ENCODE data around the gene SLC16A13.

Gene SLC16A13

DNA sequence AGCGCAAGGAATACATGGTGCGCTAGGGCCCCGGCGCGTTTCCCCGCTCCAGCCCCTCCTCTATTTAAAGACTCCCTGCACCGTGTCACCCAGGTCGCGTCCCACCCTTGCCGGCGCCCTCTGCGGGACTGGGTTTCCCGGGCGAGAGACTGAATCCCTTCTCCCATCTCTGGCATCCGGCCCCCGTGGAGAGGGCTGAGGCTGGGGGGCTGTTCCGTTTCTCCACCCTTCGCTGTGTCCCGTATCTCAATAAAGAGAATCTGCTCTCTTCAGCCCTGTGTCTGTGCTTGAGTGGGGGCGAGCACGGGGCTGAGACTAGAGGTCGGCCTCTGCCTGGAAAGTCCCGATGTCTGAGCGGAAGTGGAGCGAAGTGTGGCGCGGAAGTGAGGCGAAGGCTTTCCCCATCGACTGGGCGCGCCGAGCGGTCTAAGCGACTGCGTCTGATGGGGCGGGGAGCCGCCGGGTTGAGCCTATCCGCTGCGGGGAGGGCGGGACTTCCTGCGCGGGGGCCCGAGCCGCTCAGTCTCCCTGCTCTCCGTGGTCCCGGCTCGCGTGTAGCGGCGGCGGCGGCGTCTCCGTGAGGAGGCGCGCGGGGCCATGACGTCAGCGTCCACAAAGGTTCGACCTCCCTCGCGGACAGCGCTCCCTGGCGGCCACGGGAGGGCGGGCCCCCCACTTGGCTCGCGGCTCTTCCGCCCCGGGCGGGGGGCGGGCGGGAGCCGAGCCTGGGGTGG, 21.4 kb upstream of the SLC16A13 start:
- FAIRE-seq, result no peak

DNA sequence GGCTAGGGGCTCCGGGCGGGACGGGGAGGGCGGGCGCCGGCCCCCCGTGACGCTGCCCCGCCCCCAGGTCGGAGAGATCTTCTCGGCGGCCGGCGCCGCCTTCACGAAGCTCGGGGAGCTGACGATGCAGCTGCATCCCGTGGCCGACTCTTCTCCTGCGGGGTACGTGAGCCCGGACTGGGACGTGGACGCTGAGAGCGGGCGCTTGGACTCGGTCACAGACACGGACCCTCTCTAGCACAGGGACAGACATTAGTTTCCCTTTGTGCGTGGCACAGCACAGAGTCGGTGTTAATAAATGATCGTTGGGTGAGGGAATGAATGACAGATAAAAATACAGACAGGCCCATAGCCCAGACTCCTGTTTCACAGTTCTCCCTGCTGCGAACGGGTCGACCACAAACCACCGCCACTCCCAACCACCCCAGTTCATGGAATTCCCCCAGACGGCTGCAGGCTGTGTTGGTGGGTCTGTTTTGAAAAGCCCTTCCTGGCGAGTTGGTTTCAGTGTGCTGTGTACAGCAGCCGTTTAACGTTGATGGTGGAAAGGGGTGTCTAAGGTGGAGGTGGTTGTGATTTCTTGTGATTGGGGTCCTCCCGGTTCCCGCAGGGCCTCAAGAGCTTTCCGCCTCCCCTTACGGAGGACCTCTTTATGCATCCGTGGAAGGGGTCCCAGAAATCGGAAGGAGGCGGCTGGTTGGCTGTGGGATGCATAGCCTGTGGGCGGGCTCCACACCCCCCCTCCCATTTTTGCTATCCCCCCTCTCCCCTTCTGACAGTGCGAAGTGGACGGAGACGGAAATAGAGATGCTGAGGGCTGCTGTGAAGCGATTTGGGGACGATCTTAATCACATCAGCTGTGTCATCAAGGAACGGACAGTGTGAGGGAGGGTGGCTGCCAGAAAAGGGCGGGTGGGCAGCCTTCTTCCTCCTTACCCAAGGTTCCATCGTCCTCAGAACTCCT, 20.5 kb upstream of the SLC16A13 start:
- FAIRE-seq, result no peak

DNA sequence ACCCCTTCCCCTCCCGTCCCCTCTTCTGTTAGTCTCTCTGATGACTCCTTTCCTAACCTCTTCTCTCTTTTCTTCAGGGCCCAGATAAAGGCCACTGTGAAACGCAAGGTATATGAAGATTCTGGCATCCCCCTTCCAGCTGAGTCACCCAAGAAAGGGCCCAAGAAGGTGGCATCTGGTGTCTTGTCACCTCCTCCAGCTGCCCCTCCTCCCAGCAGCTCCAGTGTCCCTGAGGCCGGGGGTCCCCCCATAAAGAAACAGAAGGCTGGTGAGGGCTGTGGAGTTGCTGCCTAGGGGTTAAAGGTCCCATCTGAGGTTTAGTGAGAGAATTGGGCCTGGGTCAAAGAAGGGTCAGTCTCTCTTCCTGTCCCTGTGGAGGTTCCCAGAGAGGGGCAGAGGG, 19.4 kb upstream of the SLC16A13 start:
- FAIRE-seq, result no peak

DNA sequence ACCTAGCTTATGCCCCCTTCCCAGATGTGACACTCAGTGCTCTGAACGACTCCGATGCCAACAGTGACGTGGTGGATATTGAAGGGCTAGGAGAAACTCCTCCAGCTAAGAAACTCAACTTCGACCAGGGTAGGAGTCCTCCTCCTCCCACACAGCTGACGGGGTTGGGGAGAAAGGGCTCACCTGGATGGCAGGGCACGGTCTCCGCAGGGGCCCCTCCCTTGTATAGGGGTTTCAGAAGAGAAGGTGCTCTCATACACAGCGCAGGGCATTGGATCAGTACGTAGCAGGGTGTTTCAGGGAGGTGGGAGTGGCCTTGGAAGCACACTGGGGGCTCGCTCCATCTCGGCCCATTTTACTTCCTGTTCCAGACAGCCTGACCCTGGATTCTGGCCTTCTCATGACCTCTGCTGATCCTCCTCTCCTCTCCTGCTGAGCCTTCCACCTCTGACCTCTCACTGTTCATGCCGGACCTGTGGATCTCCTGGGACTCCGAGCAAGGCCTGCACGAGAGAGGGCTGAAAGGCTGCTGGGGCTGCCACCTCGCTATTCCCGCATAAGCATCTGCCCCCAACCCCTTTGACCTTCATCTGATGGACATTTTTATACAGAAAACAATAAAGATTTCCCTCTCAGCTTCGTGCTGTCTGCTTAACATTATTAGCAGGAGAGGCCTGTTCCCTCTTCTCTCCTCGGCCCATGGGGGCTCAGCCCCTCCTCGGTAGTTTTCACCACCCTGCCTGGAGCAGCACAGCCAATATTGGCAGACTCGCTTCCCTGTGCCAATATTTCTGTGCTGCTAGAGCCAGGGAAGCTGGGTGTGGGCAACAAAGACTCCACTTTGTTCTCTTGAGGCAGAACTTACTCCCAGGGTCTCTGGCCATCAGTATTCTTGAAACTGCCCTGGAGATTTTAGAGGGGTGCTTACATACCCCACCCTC, 18.7 kb upstream of the SLC16A13 start:
- FAIRE-seq, result no peak

DNA sequence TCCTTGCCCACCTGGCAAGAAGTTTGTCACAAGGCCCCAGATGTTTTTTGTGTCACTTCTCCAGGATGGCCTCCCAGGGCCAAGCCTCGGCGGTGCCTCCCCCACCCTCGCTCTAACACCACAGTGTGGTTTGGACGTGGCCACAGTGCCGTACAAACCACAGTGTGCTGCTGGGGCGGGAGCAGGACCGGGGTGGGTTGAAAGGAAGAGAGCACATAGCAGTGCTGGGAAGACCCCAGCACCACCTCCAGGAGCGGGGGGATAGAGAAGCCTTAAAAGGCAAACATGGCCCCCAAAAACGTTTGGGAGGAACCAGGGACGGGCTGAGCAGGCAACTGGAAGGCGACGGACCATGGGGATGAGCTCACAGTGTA, 18.0 kb upstream of the SLC16A13 start:
- no peak for FAIRE-seq

DNA sequence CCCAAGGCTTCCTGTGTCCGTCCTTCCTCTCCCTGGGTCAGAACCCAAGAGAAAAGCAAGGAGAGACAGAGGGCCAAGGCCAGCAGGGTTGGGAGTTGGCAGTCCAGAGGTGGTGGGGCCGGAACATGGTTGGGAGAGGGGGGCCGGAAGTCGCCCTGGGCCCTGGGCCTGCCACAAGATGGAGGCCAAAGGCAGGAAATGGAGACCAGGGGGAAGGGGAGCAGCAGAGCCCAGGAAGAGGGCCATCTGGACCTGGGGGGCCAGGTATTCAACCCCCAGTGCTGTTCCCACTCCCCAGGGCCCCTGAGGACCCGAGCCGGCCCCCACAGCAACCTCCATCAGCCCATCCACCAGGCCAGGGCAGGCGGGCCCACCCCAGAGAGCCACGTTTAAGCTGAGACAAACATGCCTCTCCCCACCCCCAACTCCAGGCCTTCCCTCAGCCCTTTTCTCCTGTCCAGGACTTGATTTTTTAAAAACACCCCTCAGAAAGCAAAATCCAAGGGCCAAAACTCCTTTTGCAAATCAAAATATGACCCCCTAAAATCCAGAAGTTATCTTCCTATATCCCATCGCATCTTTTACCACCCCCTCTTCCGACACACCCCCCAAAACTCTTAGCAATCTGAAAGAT, 17.4 kb upstream of the SLC16A13 start:
- FAIRE-seq, result no peak

DNA sequence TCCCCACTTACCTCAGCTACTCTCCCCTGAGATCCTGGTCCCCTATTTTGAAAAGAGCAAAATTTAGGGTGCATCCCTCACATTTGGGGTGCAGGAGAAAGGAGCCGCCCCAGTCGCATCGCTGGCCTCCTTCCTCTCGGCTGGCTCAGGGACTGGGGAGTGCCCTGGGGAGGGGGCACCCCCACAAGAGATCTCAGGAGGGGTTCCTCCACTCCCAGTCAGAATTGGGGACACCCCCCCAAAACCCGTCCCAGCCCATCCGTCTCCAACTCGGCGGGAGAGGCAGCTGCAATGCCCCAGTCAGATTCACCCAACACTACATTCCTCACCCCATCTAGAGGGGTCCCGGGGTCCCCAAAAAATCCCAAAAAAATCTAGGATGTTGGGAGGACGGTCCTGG, 16.4 kb upstream of the SLC16A13 start:
- FAIRE-seq, result no peak

DNA sequence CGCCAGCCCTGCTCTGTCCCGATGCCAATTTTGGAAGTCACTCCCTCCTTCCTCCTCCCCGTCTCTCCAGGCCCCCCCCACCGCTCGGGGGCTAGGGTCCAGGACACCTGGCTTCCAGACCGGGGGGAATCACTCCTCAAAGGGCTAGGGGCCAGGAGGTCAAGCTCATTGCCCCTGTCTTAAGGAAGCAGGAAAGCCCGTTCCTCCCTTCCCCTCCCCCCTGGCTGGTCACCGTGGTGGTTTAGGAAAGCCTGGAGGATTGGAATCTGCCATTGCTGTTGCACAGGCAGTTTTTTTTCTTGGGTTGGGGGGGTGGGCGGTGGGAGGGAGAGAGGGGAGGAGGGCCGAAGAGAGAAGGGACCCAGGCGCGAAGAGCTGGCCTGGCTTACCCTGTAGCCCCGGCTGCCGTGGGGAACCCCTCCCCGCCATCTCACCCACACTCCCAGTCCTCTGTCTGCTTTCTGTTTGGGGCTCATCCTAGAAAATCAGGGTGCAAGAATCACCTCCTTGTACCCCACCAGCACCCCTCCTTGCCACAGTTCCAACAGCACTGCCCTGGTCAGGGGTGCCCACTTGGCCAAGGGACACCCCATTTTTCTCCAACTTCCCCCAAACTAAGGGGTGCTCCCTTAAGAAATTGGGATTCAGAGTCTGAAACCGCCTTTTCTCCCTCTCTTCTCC, 15.8 kb upstream of the SLC16A13 start:
- FAIRE-seq, result no peak

DNA sequence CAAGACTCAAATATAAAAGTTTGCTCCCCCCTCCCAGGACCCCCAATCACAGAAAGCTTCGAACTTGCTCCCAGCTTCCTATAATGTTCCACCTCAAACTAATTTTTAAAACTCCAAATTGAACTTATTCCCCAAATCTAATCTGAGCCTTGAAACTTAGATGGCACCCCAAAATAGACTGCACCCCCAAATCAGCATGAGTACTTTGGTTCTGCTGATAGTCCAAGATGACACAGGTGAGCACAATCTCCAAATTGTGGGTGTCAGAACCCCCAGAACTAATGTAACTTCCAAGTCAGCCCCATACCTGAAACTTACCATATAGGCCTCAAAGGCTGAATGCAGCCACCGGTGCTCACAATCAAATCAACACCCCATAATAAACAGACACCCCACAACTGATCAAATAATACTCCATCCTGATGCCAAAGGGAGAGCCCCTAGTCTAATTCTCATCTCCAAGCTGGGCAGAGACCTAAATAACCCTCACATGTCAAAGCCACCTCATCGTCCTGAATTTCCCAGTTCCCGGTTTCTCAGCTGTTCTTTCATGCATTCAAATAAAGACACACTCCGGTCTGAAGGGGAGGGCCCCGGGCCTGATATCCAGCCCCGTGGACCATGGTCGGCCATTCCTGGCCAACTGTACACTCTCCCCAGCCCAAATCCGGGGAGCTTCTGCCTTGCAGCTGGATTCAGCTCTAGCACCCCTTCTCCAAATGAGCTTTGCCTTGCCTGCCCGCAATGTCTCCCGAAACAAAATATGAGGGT, 14.7 kb upstream of the SLC16A13 start:
- FAIRE-seq, result no peak

DNA sequence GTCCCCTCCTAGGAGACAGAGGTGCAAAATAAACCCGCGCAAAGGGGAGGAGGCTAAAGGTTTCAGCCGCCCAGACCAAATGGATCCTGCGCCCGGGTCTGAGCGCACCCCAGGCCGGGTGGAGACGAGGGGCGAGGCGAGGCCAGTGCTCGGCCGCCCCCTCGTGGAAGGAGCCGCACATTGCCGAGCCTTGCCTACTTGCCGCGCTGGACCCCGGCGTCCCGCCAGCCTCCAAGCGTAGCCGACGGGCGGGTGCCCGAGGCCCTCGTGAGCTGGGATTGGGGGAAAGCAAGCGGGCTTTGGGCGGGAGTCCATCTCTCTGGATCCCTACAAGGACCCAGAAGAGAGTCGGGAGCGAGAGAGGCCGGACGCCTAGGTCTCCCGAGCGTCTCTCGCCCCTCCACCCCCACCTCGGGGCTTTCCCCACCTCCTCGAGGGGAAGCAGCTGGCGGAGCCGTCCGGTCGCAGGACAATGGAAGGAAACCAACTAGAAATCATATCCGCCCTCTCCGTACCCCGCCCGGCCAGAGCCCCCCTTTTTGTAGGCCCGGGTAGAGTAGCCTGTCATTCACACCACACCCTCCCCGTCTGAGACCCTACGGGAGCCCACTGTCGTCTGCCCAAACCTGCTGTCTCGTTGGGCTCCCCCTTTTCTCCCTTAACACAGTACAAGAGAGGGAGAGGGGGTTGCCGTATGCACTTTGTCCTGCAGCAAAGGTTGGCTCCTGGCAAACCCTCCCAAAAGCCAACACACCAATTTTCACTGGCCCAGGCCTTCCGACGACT, 13.6 kb upstream of the SLC16A13 start:
- FAIRE-seq, result no peak

DNA sequence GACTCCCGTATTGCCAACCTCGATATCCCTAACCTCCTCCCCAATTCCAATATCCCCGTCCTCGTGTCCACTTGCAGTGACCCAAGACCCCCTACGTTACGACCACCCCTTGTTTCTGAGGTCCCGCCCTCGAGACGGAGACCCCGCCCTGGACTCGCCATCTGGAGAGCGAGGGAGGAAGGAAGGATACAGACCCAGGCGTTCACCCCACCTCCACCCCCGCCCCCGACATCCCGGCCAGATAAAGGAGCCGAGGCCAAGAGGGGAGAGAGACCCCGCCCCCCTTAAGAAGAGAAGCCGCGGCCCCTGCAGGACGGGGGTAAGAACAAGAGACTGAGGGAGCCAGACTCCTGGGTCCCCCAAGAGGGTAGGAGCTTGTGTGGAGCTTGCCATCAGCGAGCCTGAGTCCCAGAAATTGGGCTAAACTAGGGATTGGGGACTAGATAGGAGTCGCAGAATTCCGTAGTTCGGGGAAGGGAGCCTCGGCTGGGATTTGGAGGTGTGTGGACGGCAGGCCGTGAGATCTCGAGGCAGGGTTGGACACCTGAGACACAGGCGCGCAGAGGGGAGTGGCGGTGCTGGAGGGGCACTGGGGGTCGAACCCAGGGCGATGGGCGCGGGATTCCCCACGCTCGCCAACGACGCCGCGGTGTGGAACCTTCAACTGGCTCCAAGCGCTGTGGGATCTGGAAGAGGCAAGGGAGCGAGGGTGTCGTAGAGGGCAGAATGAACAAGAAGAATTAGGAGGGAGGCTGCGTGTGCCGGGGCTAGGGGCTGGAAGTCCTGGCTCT, 12.8 kb upstream of the SLC16A13 start, which contains the start of gene BCL6B:
BCL6B (plus strand) TSS at position 270 of the 791 bp plus-strand sequence. CDS start 622 bp downstream, outside the sequence.
- no peak for FAIRE-seq

DNA sequence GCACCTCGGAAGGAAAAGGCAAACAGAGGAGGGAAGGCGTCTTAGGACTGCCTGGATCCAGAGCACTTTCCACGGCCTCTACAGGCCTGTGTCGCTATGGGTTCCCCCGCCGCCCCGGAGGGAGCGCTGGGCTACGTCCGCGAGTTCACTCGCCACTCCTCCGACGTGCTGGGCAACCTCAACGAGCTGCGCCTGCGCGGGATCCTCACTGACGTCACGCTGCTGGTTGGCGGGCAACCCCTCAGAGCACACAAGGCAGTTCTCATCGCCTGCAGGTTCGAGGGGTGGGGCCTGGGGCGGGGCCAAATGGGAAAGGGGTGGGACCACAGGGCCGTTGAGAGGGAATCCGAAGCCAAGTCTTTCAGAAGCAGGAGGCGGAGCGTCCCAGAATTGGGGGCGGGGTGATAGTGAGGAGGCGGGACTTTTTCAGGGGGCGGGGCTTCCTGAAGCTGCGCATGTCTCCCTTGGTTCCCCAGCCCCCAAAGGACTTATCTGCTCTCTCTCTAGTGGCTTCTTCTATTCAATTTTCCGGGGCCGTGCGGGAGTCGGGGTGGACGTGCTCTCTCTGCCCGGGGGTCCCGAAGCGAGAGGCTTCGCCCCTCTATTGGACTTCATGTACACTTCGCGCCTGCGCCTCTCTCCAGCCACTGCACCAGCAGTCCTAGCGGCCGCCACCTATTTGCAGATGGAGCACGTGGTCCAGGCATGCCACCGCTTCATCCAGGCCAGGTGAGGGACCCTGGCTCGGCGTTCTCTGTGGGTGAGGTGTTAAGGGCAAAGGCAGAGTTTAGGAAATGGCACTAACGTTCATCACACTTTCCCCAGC, 12.0 kb upstream of the SLC16A13 start:
- FAIRE-seq, result no peak

DNA sequence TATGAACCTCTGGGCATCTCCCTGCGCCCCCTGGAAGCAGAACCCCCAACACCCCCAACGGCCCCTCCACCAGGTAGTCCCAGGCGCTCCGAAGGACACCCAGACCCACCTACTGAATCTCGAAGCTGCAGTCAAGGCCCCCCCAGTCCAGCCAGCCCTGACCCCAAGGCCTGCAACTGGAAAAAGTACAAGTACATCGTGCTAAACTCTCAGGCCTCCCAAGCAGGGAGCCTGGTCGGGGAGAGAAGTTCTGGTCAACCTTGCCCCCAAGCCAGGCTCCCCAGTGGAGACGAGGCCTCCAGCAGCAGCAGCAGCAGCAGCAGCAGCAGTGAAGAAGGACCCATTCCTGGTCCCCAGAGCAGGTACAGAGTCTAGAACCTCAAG, 11.4 kb upstream of the SLC16A13 start:
- FAIRE-seq, result no peak

DNA sequence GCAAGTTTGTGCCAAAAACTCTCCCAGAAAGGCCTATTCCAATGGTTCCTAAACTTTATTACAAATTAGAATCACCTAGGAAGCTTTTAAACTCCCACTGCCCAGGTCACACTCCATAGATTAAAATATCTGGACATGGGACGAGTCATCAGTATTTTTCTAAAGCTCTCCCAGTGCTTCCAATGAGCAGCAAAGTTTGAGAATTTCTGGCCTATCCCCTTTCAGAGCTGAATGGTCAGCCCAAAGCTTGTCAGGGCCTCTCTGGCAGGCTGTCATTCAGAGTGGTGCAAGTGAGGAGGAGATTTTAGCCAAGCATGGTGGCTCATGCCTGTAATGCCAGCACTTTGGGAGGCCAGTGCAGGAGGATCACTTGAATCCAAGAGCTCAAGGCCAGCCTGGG, 10.6 kb upstream of the SLC16A13 start:
- no peak for FAIRE-seq

DNA sequence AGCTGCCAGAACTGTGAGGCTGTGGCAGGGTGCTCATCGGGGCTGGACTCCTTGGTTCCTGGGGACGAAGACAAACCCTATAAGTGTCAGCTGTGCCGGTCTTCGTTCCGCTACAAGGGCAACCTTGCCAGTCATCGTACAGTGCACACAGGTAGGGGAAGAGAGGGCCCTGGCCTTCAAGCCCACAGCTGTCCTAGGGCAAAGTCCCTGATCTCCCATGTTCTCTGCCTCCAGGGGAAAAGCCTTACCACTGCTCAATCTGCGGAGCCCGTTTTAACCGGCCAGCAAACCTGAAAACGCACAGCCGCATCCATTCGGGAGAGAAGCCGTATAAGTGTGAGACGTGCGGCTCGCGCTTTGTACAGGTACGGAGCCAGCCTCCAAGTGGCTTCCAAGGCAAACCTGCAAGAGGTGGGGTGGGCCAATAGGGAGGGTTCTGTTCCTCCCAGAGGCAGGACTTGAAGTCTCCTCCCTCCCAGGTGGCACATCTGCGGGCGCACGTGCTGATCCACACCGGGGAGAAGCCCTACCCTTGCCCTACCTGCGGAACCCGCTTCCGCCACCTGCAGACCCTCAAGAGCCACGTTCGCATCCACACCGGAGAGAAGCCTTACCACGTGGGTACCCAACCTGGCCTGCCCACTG, 9.2 kb upstream of the SLC16A13 start:
- no peak for FAIRE-seq

DNA sequence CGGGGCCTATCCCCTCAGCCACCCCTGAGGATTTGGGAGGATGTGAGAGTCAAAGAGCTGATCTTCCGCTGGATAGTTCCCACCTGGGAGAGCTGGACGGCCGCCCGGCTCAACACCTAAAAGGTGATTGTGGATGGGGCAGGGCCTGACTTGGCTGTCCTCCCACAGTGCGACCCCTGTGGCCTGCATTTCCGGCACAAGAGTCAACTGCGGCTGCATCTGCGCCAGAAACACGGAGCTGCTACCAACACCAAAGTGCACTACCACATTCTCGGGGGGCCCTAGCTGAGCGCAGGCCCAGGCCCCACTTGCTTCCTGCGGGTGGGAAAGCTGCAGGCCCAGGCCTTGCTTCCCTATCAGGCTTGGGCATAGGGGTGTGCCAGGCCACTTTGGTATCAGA, 8.5 kb upstream of the SLC16A13 start:
- no peak for FAIRE-seq

DNA sequence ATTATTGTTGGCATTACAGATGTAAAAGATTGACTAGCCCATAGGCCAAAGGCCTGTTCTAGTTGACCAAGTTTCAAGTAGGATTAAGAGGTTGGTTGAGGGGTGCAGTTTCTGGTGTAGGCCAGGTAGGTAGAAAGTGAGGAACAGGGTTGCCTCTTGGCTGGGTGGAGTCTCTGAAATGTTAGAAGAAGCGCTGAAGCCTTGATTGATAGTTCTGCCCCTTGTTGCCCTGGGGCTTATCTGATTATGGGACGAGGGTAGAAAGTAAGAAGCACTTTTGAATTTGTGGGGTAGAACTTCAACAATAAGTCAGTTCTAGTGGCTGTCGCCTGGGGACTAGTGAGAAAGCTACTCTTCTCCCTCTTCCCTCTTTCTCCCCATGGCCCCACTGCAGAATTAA, 6.7 kb upstream of the SLC16A13 start:
- FAIRE-seq, result no peak

DNA sequence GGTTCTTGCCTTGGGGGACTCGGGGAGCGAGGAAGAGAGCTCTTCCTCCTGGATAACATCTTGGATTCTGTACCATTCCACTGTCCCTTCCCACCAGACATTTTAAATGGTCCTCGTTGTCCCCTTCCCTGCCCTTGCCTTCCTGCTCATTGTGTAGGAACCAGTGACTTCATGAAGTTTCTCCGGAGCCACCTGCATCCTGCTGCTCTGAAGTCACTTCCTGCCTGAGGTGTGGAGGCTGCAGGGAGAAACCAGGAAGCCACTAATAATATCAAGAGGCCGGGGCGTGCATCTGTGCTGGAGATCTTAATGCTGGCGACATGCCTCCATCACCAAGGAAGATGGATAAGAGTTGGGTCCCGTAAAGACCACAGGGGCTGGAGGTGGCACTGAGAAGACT, 6.2 kb upstream of the SLC16A13 start:
- FAIRE-seq, result no peak

Measured in colon (tissue), 2 donors.